Naive thymus-derived CD4-positive, alpha-beta T cell (primary cell): ENCODE data around the gene SHROOM4. TPM values are rescaled to one million over a fixed set of nuclear protein-coding genes. Genes with fewer than 3 reads are reported as not detected.

Experiments
- ATAC-seq: fragments of 150-1000 bp; cut with Tn5 transposase; 2 replicates; pipeline ENCODE4 v1.10.0; 2021; ENCODE audit warnings: mild to moderate bottlenecking, moderate library complexity
- CTCF ChIA-PET: fragments of 350-600 bp; sonication (Branson Sonifier 250); formaldehyde crosslinking; loops from one replicate; lab custom pipeline; 2021; ENCODE audit warnings: antibody characterized with exemption; lab: Charles Lee
- POLR2A ChIA-PET: fragments of 350-600 bp; sonication (Branson Sonifier 250); formaldehyde crosslinking; loops from one replicate; lab custom pipeline; 2021; ENCODE audit warnings: antibody characterized with exemption, inconsistent platforms; lab: Charles Lee
- DNase-seq, 9 donors: peaks; one replicate each; pipeline versions ENCODE4 v3.0.0 to v3.0.0-alpha.2; 2020 to 2022; ENCODE audit warnings: mixed read lengths in 1 of 9
- H3K27ac ChIP-seq: one replicate; pipeline ENCODE4 v1.7.0; 2013; ENCODE audit warnings: mild to moderate bottlenecking, low read depth, low read length, moderate library complexity
- H3K27me3 ChIP-seq, 2 donors: one replicate each; pipeline ENCODE4 v1.7.0; 2013; ENCODE audit warnings: low read length in 2 of 2, mild to moderate bottlenecking in 2 of 2, moderate library complexity in 2 of 2; ENCODE audit not compliant: control insufficient read depth in 2 of 2, insufficient read depth in 2 of 2
- H3K36me3 ChIP-seq, 3 experiments: 1 replicate in 2 of 3; 2 replicates in 1 of 3; pipeline ENCODE4 v1.7.0; 2013; ENCODE audit warnings: low read length in 3 of 3, mild to moderate bottlenecking in 3 of 3, moderate library complexity in 1 of 3; ENCODE audit not compliant: insufficient read depth in 3 of 3, control insufficient read depth in 2 of 3
- H3K4me1 ChIP-seq, 2 donors: one replicate each; pipeline ENCODE4 v1.7.0; 2013; ENCODE audit warnings: low read length in 2 of 2, mild to moderate bottlenecking in 2 of 2, moderate library complexity in 1 of 2; ENCODE audit not compliant: control insufficient read depth in 2 of 2, insufficient read depth in 2 of 2
- H3K4me3 ChIP-seq: 2 replicates; pipeline ENCODE4 v1.7.0; 2013; ENCODE audit warnings: mild to moderate bottlenecking, low read length
- H3K9me3 ChIP-seq, 3 experiments: 1 replicate in 2 of 3; 2 replicates in 1 of 3; pipeline ENCODE4 v1.7.0; 2013; ENCODE audit warnings: low read length in 3 of 3; ENCODE audit not compliant: control insufficient read depth in 2 of 3
- H3K27ac Mint-ChIP-seq, 9 donors: one replicate each; pipeline ENCODE4 v1.8.0; 2020 to 2022; ENCODE audit warnings: mixed read lengths in 9 of 9, mild to moderate bottlenecking in 8 of 9, moderate library complexity in 5 of 9, inconsistent platforms in 2 of 9
- H3K27me3 Mint-ChIP-seq, 5 donors: one replicate each; pipeline ENCODE4 v1.8.0; 2021 to 2022; ENCODE audit warnings: mixed read lengths in 5 of 5, mild to moderate bottlenecking in 1 of 5
- H3K36me3 Mint-ChIP-seq, 5 donors: one replicate each; pipeline ENCODE4 v1.8.0; 2020 to 2022; ENCODE audit warnings: mixed read lengths in 5 of 5, mild to moderate bottlenecking in 3 of 5, inconsistent platforms in 1 of 5
- H3K4me1 Mint-ChIP-seq, 7 donors: one replicate each; pipeline ENCODE4 v1.8.0; 2020 to 2022; ENCODE audit warnings: mixed read lengths in 7 of 7, mild to moderate bottlenecking in 3 of 7, inconsistent platforms in 1 of 7
- H3K4me3 Mint-ChIP-seq, 10 donors: one replicate each; pipeline ENCODE4 v1.8.0; 2020 to 2022; ENCODE audit warnings: mild to moderate bottlenecking in 10 of 10, mixed read lengths in 10 of 10, moderate library complexity in 6 of 10, inconsistent platforms in 2 of 10
- H3K9me3 Mint-ChIP-seq, 11 donors: one replicate each; pipeline ENCODE4 v1.8.0; 2020 to 2022; ENCODE audit warnings: mixed read lengths in 11 of 11, mild to moderate bottlenecking in 4 of 11, inconsistent platforms in 1 of 11, moderate library complexity in 1 of 11
- intact Hi-C, 2 donors: fragments of 100-400 bp; cut with micrococcal nuclease; formaldehyde crosslinking; loops; one replicate each; pipeline ENCODE4 v1.15.1; 2023
- polyA plus RNA-seq, 2 donors: library from polyadenylated mRNA; unstranded; fragments of 300-500 nt; fragmentation: Illumina TruSeq; gene quantifications; one replicate each; pipeline ENCODE4 v1.2.3, GENCODE V29; 2021
- total RNA-seq, 6 experiments: library from RNA in 5 of 6; stranded (reverse) in 5 of 6; gene quantifications; 1 replicate in 5 of 6; 2 replicates in 1 of 6; pipeline ENCODE4 v1.2.3 and lab custom pipeline; 2021 to 2026

SHROOM4 gene
- total and polyA plus RNA-seq, 7 experiments from 2014 or later = 0.05 TPM; not detected in 6

GRCh38 chrX:50812995-50813842 is 775 bp downstream of the SHROOM4 start:
- Histone ChIP-seq H3K4me1 (no peaks in the 10 kb centered on the region), H3K27me3 (no peaks in the 10 kb centered on the region), H3K9me3 (no peaks in the 10 kb centered on the region), H3K27ac (no peak overlapping the region), H3K4me3 (no peak overlapping the region), H3K36me3 (no peaks in the 10 kb centered on the region)
- peak in 1 of 9 donors; percentile 0 for DNase-seq
- ATAC-seq = no peak
- peak overlapping the region in 4 of 10 donors; percentile 23 to 74 (median 38) for H3K4me3 Mint-ChIP-seq
- no peaks in the 10 kb centered on the region for H3K9me3 Mint-ChIP-seq
- CTCF ChIA-PET = no interaction called here
- intact Hi-C loops = no loop called here
- peaks cover 17 to 45% (median 28%) of the 10 kb centered on the region in 5 donors for H3K27me3 Mint-ChIP-seq
- H3K4me1 Mint-ChIP-seq = peaks cover 0 to 4% (median 2%) of the 10 kb centered on the region in 7 donors
- POLR2A ChIA-PET = no interaction called here
- H3K27ac Mint-ChIP-seq = no peak overlapping the region
- peaks cover 0 to 4% (median 0%) of the 10 kb centered on the region in 5 donors for H3K36me3 Mint-ChIP-seq

DNA sequence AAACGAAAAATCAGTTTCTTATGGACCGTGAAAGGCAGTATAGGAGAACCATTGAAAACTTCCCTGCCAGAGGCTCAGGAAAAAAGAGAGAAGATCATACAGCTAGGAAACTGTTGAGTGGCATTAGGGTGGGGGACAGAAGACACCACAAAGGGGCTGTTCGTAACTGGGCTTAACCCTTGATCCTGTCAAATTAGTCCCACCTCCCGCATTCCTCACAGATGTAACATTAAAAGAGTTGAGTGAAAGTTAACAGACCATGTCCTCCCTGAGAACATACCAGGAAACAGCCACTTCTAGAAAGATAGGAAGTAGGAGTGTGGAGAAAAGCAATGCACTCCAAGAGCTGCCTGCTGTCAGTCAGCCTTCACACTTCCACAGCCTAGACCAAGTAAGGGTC is 8.7 kb downstream of the SHROOM4 start:
- POLR2A ChIA-PET = no interaction called here
- intact Hi-C loops = no loop called here
- peaks cover 0 to 2% (median 0%) of the 10 kb centered on the region in 11 donors for H3K9me3 Mint-ChIP-seq
- peaks cover 0 to under 1% (median 0%) of the 10 kb centered on the region in 5 donors for H3K36me3 Mint-ChIP-seq
- Histone ChIP-seq H3K4me3 (no peak overlapping the region), H3K27ac (no peak overlapping the region), H3K36me3 (no peaks in the 10 kb centered on the region), H3K27me3 (no peaks in the 10 kb centered on the region), H3K9me3 (no peaks in the 10 kb centered on the region), H3K4me1 (no peaks in the 10 kb centered on the region)
- peaks cover 0 to 16% (median 4%) of the 10 kb centered on the region in 5 donors for H3K27me3 Mint-ChIP-seq
- CTCF ChIA-PET = no interaction called here
- no peak for DNase-seq
- ATAC-seq = no peak
- no peak overlapping the region for H3K27ac Mint-ChIP-seq
- H3K4me3 Mint-ChIP-seq = no peak overlapping the region
- H3K4me1 Mint-ChIP-seq = no peaks in the 10 kb centered on the region

- no peaks in the 10 kb centered on the region for H3K4me1 ChIP-seq
- no peak overlapping the region for H3K27ac Mint-ChIP-seq
- no peak for DNase-seq
- no peaks in the 10 kb centered on the region for H3K27me3 ChIP-seq
- no peak overlapping the region for H3K27ac ChIP-seq
- H3K9me3 ChIP-seq = no peaks in the 10 kb centered on the region
- H3K36me3 Mint-ChIP-seq = no peaks in the 10 kb centered on the region
- ChIA-PET CTCF (no interaction called here), POLR2A (no interaction called here)
- no peak for ATAC-seq
- H3K36me3 ChIP-seq = no peaks in the 10 kb centered on the region
- H3K9me3 Mint-ChIP-seq = peaks cover 0 to 2% (median 0%) of the 10 kb centered on the region in 11 donors
- no peak overlapping the region for H3K4me3 ChIP-seq
- H3K4me1 Mint-ChIP-seq = no peaks in the 10 kb centered on the region
- H3K4me3 Mint-ChIP-seq = no peak overlapping the region
- H3K27me3 Mint-ChIP-seq = peaks cover 0 to 5% (median 0%) of the 10 kb centered on the region in 5 donors
- intact Hi-C loops = no loop called here
These were observed 12.9 kb downstream of the SHROOM4 start for GRCh38 chrX:50801135-50801534.

DNA sequence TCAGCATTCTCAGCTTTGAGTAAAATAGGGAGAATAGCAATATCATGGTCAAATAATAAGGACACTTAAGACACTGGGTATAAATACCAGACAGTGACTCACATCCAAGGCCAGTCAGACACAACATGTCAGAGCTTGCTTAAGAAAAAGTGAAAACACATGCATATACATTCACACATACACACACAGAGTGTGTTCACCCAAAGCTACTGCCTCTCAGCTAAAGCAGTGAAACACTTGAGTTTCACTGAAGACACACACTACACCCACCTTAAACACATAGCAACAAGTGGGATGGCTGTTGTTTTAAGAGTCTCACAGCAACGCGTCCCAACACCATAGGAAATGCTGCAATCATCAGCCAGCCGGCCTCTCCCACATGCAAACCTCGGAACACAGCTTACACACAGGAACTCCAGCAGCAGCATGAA is 14.4 kb downstream of the SHROOM4 start:
- H3K4me3 ChIP-seq = no peak overlapping the region
- ATAC-seq = no peak
- H3K36me3 ChIP-seq = no peaks in the 10 kb centered on the region
- no peaks in the 10 kb centered on the region for H3K4me1 ChIP-seq
- POLR2A ChIA-PET = no interaction called here
- no peak for DNase-seq
- Mint-ChIP-seq H3K4me1 (no peaks in the 10 kb centered on the region), H3K27me3 (peaks cover 0 to 6% (median 0%) of the 10 kb centered on the region in 5 donors), H3K4me3 (no peak overlapping the region), H3K9me3 (no peaks in the 10 kb centered on the region), H3K27ac (no peak overlapping the region), H3K36me3 (no peaks in the 10 kb centered on the region)
- no peaks in the 10 kb centered on the region for H3K27me3 ChIP-seq
- no peaks in the 10 kb centered on the region for H3K9me3 ChIP-seq
- CTCF ChIA-PET = no interaction called here
- H3K27ac ChIP-seq = no peak overlapping the region
- intact Hi-C loops = no loop called here

DNA sequence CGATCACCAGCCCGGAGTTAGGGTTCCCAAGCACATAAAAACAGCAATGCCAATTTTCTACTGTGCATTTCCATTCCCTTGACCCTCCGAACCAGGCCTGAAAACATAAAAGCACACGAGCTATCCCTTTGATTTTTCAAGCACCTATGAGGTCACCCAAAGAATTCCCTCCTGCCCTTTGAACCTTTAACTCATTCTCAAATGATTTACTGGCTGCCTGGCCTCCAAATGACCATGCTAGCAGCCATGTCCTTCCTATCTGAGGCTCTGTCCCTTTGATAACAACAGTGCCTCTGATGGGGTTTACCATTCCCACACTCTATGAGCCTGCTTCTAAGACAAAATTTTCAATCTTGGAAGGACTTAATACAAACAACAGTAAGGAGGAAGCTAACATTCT is 15.2 kb downstream of the SHROOM4 start:
- DNase-seq = no peak
- no peaks in the 10 kb centered on the region for H3K9me3 ChIP-seq
- intact Hi-C loops = no loop called here
- no peak overlapping the region for H3K4me3 Mint-ChIP-seq
- H3K27ac ChIP-seq = no peak overlapping the region
- H3K36me3 ChIP-seq = no peaks in the 10 kb centered on the region
- H3K27me3 ChIP-seq = no peaks in the 10 kb centered on the region
- H3K4me1 Mint-ChIP-seq = no peaks in the 10 kb centered on the region
- no peak overlapping the region for H3K27ac Mint-ChIP-seq
- H3K9me3 Mint-ChIP-seq = no peaks in the 10 kb centered on the region
- ChIA-PET CTCF (no interaction called here), POLR2A (no interaction called here)
- no peaks in the 10 kb centered on the region for H3K36me3 Mint-ChIP-seq
- H3K4me1 ChIP-seq = no peaks in the 10 kb centered on the region
- peaks cover 0 to 10% (median 0%) of the 10 kb centered on the region in 5 donors for H3K27me3 Mint-ChIP-seq
- no peak overlapping the region for H3K4me3 ChIP-seq
- no peak for ATAC-seq

GRCh38 chrX:50787099-50787498 is 26.9 kb downstream of the SHROOM4 start:
- ChIA-PET POLR2A (interaction anchor here (0.7 kb wide), 1 partner anchor 964 kb away, joined by 3 read pairs; no protein-coding TSS in a partner anchor), CTCF (no interaction called here)
- peaks cover 0 to 19% (median 10%) of the 10 kb centered on the region in 11 donors for H3K9me3 Mint-ChIP-seq
- DNase-seq = no peak
- intact Hi-C loops = no loop called here
- Histone ChIP-seq H3K4me3 (no peak overlapping the region), H3K4me1 (no peaks in the 10 kb centered on the region), H3K27me3 (no peaks in the 10 kb centered on the region), H3K36me3 (no peaks in the 10 kb centered on the region), H3K9me3 (no peaks in the 10 kb centered on the region), H3K27ac (no peak overlapping the region)
- H3K4me1 Mint-ChIP-seq = no peaks in the 10 kb centered on the region
- H3K27ac Mint-ChIP-seq = no peak overlapping the region
- H3K36me3 Mint-ChIP-seq = peaks cover 0 to 8% (median 0%) of the 10 kb centered on the region in 5 donors
- H3K27me3 Mint-ChIP-seq = peaks cover 0 to 15% (median 8%) of the 10 kb centered on the region in 5 donors
- no peak for ATAC-seq
- no peak overlapping the region for H3K4me3 Mint-ChIP-seq

GRCh38 chrX:50780144-50780543 is 33.9 kb downstream of the SHROOM4 start:
- no peaks in the 10 kb centered on the region for H3K4me1 Mint-ChIP-seq
- DNase-seq = no peak
- H3K27me3 ChIP-seq = no peaks in the 10 kb centered on the region
- H3K27me3 Mint-ChIP-seq = peaks cover 0 to 15% (median 0%) of the 10 kb centered on the region in 5 donors
- H3K36me3 Mint-ChIP-seq = no peaks in the 10 kb centered on the region
- H3K4me1 ChIP-seq = no peaks in the 10 kb centered on the region
- no peak for ATAC-seq
- H3K4me3 ChIP-seq = no peak overlapping the region
- H3K27ac Mint-ChIP-seq = no peak overlapping the region
- POLR2A ChIA-PET = no interaction called here
- no peak overlapping the region for H3K4me3 Mint-ChIP-seq
- no peaks in the 10 kb centered on the region for H3K36me3 ChIP-seq
- CTCF ChIA-PET = no interaction called here
- intact Hi-C loops = no loop called here
- no peaks in the 10 kb centered on the region for H3K9me3 ChIP-seq
- no peak overlapping the region for H3K27ac ChIP-seq
- no peaks in the 10 kb centered on the region for H3K9me3 Mint-ChIP-seq
